Stimulated activated CD4-positive, alpha-beta T cell treated with anti-CD3 and anti-CD28 coated beads, Interleukin-2, amount 100 ng/mL, for 4 hours (primary cell): ENCODE data around the gene APLP1.
"Not testable (repeated sequence)": the region's sequence is repeated elsewhere in the genome, so short reads cannot be mapped to it uniquely, and the experiment has no call there.

Experiments used
- DNase-seq: peaks from one replicate; pipeline ENCODE4 v3.0.0-alpha.2; 2020; ENCODE audit warnings: low read depth

Gene APLP1

DNA sequence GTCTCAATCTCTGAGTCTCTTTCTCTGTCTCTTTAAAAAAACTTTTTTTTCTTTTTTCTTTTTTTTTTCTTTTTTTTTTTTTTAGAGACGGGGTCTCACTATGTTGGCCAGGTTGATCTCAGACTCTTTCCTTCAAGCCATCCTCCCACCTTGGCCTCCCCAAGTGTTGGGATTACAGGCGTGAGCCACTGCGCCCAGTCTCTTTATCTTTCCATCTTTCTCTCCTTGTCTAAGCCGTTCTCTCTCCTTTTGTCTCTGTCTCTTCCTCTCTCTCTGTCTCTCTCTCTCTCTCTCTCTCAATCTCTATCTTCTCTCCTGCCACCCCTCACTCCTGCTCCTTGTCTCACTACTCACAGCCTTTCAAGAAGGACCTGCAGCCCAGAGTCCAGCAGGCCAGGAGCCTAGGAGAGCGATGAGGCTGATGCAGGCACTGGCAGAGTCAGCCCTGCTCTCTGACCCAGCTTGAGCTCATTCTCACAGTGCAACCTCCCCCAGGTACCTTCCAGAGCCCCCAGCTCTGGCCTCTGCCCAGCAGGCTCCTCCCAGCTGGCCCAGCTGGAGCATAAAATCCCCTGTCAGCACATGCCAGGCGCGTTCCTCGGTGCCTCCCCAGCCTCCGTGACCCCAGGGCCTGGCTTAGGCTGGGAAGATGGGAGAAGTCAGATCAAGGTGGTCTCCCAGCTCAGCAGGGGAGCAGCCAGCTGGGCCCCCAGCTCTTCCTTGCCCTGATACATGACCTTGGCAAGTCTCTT lies 16.2 kb upstream of the APLP1 start, which contains the start of gene NPHS1:
NPHS1 (minus strand) TSS at position 476 of the 752 bp plus-strand sequence. CDS start 667 bp downstream, outside the sequence.
- no peak for DNase-seq

GRCh38 chr19:35853038-35853756 lies 15.2 kb upstream of the APLP1 start:
- DNase-seq = no peak

DNA sequence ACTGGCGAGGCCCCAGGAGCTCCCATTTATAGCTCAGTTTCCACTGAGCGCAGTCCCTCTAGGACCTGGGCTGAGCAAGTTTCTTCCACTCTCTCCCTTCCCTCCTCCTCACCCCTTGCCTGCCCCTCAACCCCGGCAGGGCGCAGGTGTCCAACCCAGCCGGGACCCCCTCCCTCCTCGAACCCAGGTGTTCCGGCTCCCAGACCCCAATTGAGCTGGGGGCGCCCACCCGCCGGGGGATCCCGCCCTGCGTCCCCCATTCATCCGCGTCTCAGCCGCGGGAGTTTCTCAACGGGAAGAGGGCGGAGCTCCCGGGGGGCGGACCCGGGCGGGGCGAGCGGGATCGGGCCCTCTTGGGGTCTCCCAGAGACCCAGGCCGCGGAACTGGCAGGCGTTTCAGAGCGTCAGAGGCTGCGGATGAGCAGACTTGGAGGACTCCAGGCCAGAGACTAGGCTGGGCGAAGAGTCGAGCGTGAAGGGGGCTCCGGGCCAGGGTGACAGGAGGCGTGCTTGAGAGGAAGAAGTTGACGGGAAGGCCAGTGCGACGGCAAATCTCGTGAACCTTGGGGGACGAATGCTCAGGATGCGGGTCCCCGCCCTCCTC lies 11.7 kb upstream of the APLP1 start, which contains the start of gene KIRREL2:
KIRREL2 (plus strand) TSS at position 366 of the 604 bp plus-strand sequence; CDS start at position 575, 209 bp downstream.
- no peak for DNase-seq

DNA sequence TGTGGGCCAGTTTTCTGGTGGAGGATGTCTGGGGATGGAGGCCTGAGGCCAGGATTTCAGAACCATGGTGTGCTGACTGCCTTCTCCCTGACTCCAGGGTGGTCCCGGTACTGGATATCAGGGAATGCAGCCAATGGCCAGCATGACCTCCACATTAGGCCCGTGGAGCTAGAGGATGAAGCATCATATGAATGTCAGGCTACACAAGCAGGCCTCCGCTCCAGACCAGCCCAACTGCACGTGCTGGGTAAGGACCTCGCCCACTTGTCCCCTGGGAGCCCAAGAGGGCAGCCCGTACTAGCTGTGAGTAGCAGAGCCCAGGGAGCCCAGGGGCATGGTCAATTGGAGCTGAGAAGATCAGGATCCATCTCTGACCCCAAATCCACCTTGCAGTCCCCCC lies 10.1 kb upstream of the APLP1 start:
- DNase-seq = no peak

- no peak for DNase-seq
Measured at GRCh38 chr19:35859414-35859813, 9.0 kb upstream of the APLP1 start.

GRCh38 chr19:35860436-35860817 lies 7.9 kb upstream of the APLP1 start:
- DNase-seq = no peak

DNA sequence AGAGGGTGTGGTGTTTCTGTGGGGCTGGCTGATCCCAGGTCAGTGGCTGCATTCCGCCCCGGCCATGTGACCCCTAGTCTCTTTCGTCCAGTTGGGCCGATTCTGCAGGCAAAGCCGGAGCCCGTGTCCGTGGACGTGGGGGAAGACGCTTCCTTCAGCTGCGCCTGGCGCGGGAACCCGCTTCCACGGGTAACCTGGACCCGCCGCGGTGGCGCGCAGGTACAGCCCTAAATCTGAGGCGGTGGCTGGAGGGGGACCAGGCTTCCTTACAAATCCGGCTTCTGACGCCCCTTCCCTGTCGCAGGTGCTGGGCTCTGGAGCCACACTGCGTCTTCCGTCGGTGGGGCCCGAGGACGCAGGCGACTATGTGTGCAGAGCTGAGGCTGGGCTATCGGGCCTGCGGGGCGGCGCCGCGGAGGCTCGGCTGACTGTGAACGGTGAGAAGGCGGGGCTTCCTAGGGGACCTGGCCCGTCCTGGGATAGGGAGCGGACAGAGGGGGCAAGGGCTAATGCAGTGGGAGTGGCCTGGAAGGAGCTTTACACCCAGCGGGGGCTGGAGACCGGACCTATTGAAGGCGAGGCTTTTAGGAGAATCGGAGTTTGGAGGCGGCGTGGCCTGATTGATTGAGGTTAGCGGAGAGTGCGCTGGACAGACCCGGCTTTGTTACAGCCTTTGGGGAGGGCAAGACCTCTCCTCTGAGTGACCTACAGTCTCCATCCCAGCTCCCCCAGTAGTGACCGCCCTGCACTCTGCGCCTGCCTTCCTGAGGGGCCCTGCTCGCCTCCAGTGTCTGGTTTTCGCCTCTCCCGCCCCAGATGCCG lies 7.3 kb upstream of the APLP1 start:
- no peak for DNase-seq

DNA sequence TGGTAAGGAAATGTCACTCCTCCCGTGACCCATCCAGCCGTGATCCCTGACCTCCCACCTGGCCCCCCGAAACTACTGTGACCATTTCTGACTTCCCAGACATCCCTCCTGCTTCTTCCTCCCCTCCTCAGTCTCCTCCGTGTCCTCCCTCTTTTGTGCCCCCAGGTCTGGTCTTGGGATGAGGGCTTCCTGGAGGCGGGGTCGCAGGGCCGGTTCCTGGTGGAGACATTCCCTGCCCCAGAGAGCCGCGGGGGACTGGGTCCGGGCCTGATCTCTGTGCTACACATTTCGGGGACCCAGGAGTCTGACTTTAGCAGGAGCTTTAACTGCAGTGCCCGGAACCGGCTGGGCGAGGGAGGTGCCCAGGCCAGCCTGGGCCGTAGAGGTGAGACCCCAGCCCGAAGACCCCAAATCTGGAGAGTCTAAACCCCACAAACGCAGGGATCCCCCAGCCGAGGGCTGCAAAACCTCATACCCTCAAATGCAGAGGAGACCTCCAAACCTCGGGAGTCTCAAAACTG lies 6.7 kb upstream of the APLP1 start:
- no peak for DNase-seq

DNA sequence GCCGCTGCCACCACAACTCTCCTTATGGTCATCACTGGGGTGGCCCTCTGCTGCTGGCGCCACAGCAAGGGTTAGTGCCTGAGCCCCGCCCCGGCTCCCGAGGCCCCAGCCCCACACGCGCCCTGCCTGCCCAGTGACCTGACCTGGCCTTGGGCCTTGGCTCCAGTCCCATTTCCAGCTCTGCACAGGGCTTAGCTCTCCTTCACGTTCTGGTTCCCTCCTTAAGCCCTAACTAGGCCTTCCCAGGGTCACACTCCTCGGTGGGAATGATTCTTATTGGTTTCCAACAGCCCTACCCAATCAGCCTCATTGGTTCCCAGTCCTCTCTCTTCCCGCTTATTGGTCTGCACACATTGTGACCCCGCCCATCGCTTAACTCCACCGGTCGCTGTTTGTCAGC lies 5.8 kb upstream of the APLP1 start:
- DNase-seq = no peak

- no peak for DNase-seq
Measured at GRCh38 chr19:35863018-35863417, 5.4 kb upstream of the APLP1 start.

GRCh38 chr19:35868823-35869326 lies 501 bp downstream of the APLP1 start:
- no peak for DNase-seq

GRCh38 chr19:35869327-35870123 lies 1.2 kb downstream of the APLP1 start:
- peak; percentile 75 for DNase-seq

DNA sequence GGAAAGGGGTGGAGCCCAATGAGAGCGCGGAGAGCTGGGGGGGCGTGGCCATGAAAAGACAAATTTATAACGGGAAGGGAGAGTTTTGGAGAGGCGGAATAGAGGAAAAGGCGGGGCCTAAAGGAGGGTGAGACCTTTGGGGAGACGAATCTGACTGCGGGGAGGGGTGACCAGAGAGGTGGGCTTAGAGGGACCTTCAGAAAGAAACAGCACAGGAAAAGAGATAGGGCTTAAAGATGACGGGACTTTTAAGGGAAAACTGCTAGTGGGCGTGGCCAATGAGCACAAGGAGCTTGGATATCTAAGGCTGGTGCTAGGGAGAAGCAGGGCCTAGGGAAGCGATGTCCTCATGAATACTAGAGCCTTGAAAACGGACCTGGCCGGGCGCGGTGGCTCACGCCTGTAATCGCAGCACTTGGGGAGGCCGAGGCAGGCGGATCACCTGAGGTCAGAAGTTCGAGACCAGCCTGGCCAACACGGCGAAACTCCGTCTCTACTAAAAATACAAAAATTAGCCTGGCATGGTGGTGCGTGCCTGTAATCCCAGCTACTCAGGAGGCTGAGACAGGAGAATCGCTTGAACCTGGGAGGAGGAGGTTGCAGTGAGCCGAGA lies 1.9 kb downstream of the APLP1 start:
- DNase-seq = not testable (repeated sequence)

DNA sequence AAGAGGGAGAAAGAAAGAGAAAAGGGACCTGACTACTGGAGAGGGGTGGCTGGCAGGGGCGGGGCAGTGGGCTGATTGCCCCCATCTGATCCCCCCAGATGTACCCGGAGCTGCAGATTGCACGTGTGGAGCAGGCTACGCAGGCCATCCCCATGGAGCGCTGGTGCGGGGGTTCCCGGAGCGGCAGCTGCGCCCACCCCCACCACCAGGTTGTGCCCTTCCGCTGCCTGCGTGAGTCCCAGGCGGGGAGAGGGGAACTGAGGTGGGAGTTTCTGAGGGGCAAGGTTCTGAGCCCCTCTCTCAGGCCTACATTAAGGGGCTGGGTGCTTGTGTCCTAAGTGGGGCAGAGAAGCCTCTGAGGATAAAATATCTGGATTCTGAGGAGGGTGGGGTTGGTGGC lies 2.4 kb downstream of the APLP1 start:
- DNase-seq = no peak

DNA sequence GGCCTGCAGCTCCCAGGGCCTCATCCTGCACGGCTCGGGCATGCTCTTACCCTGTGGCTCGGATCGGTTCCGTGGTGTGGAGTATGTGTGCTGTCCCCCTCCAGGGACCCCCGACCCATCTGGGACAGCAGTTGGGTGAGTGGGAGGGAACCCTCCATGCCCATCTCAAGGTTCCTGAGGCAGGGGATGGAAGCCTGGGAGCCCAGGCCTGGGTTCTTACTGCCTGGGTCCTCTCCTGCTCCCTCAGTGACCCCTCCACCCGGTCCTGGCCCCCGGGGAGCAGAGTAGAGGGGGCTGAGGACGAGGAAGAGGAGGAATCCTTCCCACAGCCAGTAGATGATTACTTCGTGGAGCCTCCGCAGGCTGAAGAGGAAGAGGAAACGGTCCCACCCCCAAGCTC lies 3.2 kb downstream of the APLP1 start:
- no peak for DNase-seq

GRCh38 chr19:35872180-35872579 lies 3.8 kb downstream of the APLP1 start:
- DNase-seq = no peak

GRCh38 chr19:35874392-35874930 lies 6.1 kb downstream of the APLP1 start:
- DNase-seq = no peak

- DNase-seq = no peak
Measured at GRCh38 chr19:35879068-35879467, 10.7 kb downstream of the APLP1 start.

- DNase-seq = no peak
Measured at GRCh38 chr19:35879770-35880317, 11.5 kb downstream of the APLP1 start.
